ENCODE measurements around the gene CPNE6. TPM values are rescaled to one million over a fixed set of nuclear protein-coding genes. Genes with fewer than 3 reads are reported as not detected.

CPNE6 gene
- total and polyA plus RNA-seq, 2 of the 13 experiments (the other 11 are each of a cell fraction or from before 2014, with no cell fraction given), result not detected

DNA sequence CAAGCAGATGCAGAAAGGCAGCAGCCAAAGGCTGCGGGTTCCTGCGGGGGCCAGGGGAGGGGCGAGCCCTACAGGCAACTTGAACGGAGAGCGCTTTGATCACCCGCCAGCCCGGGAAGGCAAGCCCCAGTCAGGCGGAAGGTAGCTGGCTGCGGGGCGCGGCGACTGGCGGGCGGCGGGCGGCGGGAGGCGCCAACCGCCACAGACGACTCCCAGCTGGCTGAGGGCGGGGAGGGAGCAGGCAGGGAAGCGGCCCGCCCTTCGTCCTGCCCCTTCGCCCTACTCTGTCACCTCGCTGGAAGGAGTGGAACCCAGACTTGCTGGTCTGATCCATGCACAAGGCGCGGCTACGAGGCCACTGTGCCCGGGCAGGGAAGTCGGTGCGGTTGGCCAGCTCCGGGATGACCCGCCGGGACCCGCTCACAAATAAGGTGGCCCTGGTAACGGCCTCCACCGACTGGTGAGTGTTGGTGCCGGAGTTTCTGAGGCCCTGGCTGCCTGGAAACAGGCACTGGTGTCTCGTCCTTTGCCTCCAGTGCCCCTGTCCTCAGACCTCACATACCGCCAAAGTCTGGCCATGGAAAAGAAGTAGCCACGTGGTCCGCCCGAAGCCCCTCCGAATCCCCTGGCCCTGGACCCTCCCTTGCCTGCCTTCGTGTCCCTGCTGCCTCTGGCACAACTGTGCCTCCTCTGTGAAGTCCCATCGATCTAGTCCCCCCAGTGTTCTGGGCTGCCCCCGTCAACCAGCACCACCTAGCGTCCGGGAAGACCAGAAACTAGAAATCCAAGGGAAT, 35.0 kb upstream of the CPNE6 start (continued):
- peak; percentile 78 for TF ChIP-seq ZNF350 (CRISPR knock-in tag; IDR thresholded peaks at IDR 0.05; ENCODE audit: borderline replicate concordance, low read depth)
- TF ChIP-seq, protein P1, sequence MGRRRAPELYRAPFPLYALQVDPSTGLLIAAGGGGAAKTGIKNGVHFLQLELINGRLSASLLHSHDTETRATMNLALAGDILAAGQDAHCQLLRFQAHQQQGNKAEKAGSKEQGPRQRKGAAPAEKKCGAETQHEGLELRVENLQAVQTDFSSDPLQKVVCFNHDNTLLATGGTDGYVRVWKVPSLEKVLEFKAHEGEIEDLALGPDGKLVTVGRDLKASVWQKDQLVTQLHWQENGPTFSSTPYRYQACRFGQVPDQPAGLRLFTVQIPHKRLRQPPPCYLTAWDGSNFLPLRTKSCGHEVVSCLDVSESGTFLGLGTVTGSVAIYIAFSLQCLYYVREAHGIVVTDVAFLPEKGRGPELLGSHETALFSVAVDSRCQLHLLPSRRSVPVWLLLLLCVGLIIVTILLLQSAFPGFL (CRISPR knock-in tag; IDR thresholded peaks at IDR 0.05), result no peak
- 0 out of 2 replicates have a peak, but pooled peaks have one; percentile 48 for TF ChIP-seq KDM2A (CRISPR knock-in tag; IDR thresholded peaks at IDR 0.05; ENCODE audit: borderline replicate concordance, low read depth)
- peak; percentile 79; the same call in 1 of the 2 replicates for TF ChIP-seq TSC22D2 (CRISPR knock-in tag; IDR thresholded peaks at IDR 0.05; ENCODE audit: borderline replicate concordance)
- TF ChIP-seq FOXM1 (CRISPR knock-in tag; IDR thresholded peaks at IDR 0.05), result no peak
- TF ChIP-seq ZSCAN21 (CRISPR knock-in tag; IDR thresholded peaks at IDR 0.05; ENCODE audit: borderline replicate concordance), result peak; percentile 86
- TF ChIP-seq NFIB (CRISPR knock-in tag; IDR thresholded peaks at IDR 0.05; ENCODE audit: borderline replicate concordance), result no peak
- no peak for TF ChIP-seq PRPF4 (IDR thresholded peaks at IDR 0.05; ENCODE audit: low read depth, low read length, poor library complexity, severe bottlenecking)
- TF ChIP-seq, protein P2, sequence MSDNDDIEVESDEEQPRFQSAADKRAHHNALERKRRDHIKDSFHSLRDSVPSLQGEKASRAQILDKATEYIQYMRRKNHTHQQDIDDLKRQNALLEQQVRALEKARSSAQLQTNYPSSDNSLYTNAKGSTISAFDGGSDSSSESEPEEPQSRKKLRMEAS (IDR thresholded peaks at IDR 0.05), result peak; percentile 84
- TF ChIP-seq, protein P3, sequence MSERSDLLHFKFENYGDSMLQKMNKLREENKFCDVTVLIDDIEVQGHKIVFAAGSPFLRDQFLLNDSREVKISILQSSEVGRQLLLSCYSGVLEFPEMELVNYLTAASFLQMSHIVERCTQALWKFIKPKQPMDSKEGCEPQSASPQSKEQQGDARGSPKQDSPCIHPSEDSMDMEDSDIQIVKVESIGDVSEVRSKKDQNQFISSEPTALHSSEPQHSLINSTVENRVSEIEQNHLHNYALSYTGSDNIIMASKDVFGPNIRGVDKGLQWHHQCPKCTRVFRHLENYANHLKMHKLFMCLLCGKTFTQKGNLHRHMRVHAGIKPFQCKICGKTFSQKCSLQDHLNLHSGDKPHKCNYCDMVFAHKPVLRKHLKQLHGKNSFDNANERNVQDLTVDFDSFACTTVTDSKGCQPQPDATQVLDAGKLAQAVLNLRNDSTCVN (CRISPR knock-in tag; IDR thresholded peaks at IDR 0.05; ENCODE audit: borderline replicate concordance), result peak; percentile 78; the same call in 1 of the 2 replicates
- peak; percentile 72; the same call in 1 of the 2 replicates for TF ChIP-seq ZNF747 (CRISPR knock-in tag; IDR thresholded peaks at IDR 0.05; ENCODE audit: borderline replicate concordance)
- TF ChIP-seq HOXA5 (CRISPR knock-in tag; IDR thresholded peaks at IDR 0.05), result 0 out of 2 replicates have a peak, but pooled peaks have one; percentile 27
- TF ChIP-seq, protein P4, sequence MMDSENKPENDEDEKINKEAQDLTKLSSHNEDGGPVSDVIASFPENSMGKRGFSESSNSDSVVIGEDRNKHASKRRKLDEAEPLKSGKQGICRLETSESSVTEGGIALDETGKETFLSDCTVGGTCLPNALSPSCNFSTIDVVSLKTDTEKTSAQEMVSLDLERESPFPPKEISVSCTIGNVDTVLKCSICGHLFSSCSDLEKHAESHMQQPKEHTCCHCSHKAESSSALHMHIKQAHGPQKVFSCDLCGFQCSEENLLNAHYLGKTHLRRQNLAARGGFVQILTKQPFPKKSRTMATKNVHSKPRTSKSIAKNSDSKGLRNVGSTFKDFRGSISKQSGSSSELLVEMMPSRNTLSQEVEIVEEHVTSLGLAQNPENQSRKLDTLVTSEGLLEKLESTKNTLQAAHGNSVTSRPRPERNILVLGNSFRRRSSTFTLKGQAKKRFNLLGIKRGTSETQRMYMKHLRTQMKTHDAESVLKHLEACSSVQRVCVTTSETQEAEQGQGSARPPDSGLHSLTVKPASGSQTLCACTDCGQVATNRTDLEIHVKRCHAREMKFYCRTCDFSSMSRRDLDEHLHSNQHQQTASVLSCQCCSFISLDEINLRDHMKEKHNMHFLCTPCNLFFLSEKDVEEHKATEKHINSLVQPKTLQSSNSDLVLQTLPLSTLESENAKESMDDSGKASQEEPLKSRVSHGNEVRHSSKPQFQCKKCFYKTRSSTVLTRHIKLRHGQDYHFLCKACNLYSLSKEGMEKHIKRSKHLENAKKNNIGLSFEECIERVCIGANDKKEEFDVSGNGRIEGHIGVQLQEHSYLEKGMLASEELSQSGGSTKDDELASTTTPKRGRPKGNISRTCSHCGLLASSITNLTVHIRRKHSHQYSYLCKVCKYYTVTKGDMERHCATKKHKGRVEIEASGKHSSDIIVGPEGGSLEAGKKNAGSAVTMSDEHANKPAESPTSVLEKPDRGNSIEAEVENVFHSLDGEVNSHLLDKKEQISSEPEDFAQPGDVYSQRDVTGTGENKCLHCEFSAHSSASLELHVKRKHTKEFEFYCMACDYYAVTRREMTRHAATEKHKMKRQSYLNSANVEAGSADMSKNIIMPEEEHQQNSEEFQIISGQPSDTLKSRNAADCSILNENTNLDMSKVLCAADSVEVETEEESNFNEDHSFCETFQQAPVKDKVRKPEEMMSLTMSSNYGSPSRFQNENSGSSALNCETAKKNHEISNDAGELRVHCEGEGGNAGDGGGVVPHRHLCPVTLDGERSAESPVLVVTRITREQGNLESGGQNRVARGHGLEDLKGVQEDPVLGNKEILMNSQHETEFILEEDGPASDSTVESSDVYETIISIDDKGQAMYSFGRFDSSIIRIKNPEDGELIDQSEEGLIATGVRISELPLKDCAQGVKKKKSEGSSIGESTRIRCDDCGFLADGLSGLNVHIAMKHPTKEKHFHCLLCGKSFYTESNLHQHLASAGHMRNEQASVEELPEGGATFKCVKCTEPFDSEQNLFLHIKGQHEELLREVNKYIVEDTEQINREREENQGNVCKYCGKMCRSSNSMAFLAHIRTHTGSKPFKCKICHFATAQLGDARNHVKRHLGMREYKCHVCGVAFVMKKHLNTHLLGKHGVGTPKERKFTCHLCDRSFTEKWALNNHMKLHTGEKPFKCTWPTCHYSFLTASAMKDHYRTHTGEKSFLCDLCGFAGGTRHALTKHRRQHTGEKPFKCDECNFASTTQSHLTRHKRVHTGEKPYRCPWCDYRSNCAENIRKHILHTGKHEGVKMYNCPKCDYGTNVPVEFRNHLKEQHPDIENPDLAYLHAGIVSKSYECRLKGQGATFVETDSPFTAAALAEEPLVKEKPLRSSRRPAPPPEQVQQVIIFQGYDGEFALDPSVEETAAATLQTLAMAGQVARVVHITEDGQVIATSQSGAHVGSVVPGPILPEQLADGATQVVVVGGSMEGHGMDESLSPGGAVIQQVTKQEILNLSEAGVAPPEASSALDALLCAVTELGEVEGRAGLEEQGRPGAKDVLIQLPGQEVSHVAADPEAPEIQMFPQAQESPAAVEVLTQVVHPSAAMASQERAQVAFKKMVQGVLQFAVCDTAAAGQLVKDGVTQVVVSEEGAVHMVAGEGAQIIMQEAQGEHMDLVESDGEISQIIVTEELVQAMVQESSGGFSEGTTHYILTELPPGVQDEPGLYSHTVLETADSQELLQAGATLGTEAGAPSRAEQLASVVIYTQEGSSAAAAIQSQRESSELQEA (CRISPR knock-in tag; IDR thresholded peaks at IDR 0.05; ENCODE audit: not compliant biosample characterization), result peak; percentile 53
- TF ChIP-seq, protein P5, sequence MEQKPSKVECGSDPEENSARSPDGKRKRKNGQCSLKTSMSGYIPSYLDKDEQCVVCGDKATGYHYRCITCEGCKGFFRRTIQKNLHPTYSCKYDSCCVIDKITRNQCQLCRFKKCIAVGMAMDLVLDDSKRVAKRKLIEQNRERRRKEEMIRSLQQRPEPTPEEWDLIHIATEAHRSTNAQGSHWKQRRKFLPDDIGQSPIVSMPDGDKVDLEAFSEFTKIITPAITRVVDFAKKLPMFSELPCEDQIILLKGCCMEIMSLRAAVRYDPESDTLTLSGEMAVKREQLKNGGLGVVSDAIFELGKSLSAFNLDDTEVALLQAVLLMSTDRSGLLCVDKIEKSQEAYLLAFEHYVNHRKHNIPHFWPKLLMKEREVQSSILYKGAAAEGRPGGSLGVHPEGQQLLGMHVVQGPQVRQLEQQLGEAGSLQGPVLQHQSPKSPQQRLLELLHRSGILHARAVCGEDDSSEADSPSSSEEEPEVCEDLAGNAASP (CRISPR knock-in tag; IDR thresholded peaks at IDR 0.05; ENCODE audit: borderline replicate concordance), result peak; percentile 86
- TF ChIP-seq ZNF207 (IDR thresholded peaks at IDR 0.05; ENCODE audit: borderline replicate concordance), result no peak

Data from HepG2 (cell line).